AG09319 (cell line): ENCODE results near the gene CHRNA4.

Experiments
- DNase-seq: peaks from one replicate; pipeline ENCODE4 v3.0.0-alpha.2; 2010; ENCODE audit warnings: low read depth; ENCODE audit errors: extremely low read depth
- CTCF ChIP-seq: IDR thresholded peaks from 2 replicates; pipeline ENCODE4 v1.5.1; 2011; ENCODE audit warnings: low read depth, mild to moderate bottlenecking, inconsistent platforms, low read length, moderate library complexity

CHRNA4 gene

GRCh38 chr20:63296531-63297299, 64.4 kb downstream of the CHRNA4 start:
- DNase-seq = no peak
- no peak for TF ChIP-seq CTCF

GRCh38 chr20:63295846-63296245, 65.3 kb downstream of the CHRNA4 start:
- TF ChIP-seq CTCF = no peak
- DNase-seq = no peak

GRCh38 chr20:63295422-63295821, 65.7 kb downstream of the CHRNA4 start:
- no peak for TF ChIP-seq CTCF
- no peak for DNase-seq

GRCh38 chr20:63295018-63295417, 66.1 kb downstream of the CHRNA4 start:
- DNase-seq = no peak
- TF ChIP-seq CTCF = no peak

- DNase-seq = no peak
- no peak for TF ChIP-seq CTCF
These were observed 66.6 kb downstream of the CHRNA4 start for GRCh38 chr20:63294536-63294900.

DNA sequence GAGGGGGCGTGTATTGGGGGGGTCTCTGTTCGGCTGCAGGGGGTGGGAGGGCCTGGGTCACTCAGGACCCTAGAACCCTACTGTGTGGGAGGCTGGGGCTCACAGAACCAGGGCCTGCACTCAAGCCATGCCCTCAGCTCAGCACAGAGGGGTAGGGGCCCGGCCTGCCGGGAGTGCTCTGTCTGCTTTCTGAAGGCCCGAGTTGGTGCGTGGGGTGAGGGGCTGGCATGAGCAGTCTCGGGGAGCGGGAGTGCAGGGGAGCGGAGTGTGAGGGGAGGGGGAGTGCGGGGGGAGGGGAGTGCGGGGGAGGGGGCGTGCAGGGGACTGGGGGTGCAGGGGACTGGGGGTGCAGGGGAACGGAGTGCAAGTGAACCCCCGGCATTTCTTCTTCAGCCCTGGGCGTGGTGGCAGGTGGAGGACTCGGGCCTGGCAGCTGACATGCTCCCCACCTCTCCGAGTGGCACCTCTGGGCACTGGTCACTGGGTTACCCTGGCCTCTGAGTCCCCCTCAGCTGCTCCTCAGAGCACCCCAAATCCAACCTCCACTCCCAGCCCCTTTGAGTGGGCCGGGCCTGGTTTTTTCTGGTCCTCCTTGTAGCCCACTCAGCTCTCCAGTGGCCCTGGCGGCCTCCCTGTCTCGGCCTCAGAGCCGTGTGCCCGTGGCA, 67.1 kb downstream of the CHRNA4 start:
- TF ChIP-seq CTCF = no peak
- no peak for DNase-seq

GRCh38 chr20:63293456-63293855, 67.7 kb downstream of the CHRNA4 start:
- TF ChIP-seq CTCF = no peak
- DNase-seq = no peak
